GM13976 (cell line): Measurements from ENCODE around the gene SIN3B.

Source experiments
- DNase-seq: peaks from one replicate; pipeline ENCODE4 v3.0.0; 2012; ENCODE audit warnings: low spot score
- in situ Hi-C: fragments of 300-500 bp; cut with MboI; formaldehyde crosslinking; loops from one replicate; pipeline ENCODE4 v1.12.0; 2022; ENCODE audit warnings: low sequenced_read_pairs, mixed read lengths, inconsistent platforms; ENCODE audit not compliant: unreplicated experiment
- TF ChIP-seq, protein P1 (sequence below): IDR thresholded peaks from 2 replicates; pipeline ENCODE4 v1.5.1; 2012; ENCODE audit warnings: borderline replicate concordance, mild to moderate bottlenecking; ENCODE audit not compliant: insufficient read depth; ENCODE audit errors: extremely low read depth, missing control alignments, control extremely low read depth

The SIN3B gene

DNA sequence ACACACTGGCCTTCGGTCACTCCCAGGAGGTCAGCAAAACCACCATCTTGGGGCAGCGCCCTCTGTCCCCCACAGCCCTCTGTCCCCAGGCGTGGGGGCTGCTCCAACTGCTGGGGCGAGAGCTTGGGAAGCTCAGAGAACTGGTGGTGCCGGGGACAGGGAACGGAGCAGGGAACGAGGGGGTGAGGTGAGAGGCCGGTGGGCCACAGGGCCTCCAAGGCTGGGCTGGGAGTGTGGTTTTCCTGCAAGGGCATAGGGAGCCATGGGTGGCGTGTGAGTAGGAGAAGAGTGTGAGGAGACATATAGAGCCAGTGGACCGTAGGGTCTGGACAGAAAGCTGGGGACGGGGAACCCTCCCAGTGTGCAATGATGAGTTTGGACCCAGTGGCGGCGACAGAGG lies 93.8 kb downstream of the SIN3B start:
- in situ Hi-C loops: no loop called here

DNA sequence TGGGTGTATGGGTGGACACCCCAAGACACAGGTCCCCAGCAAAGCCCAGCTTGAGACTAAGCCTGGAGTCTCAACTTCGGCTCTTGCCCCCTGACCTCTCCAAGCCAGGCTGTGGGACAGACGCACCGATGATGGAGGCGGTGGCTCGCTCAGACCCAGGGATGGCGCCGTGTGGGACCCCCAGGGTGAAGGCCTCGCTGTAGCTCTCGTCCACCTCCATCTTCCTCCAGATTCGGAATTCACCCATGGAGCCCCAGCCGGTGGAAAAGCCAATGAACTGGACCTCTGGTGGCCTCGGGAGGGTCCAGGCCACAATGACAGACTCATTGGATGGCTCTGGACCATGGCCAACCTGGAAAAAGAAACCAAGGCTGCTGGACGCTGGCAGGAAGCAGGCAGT lies 98.7 kb downstream of the SIN3B start:
- TF ChIP-seq, protein P1, sequence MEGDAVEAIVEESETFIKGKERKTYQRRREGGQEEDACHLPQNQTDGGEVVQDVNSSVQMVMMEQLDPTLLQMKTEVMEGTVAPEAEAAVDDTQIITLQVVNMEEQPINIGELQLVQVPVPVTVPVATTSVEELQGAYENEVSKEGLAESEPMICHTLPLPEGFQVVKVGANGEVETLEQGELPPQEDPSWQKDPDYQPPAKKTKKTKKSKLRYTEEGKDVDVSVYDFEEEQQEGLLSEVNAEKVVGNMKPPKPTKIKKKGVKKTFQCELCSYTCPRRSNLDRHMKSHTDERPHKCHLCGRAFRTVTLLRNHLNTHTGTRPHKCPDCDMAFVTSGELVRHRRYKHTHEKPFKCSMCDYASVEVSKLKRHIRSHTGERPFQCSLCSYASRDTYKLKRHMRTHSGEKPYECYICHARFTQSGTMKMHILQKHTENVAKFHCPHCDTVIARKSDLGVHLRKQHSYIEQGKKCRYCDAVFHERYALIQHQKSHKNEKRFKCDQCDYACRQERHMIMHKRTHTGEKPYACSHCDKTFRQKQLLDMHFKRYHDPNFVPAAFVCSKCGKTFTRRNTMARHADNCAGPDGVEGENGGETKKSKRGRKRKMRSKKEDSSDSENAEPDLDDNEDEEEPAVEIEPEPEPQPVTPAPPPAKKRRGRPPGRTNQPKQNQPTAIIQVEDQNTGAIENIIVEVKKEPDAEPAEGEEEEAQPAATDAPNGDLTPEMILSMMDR: no peak
- no peak for DNase-seq
- in situ Hi-C loops: no loop called here

More for the DNA sequence above, 93.8 kb downstream of the SIN3B start:
- no peak for DNase-seq
- TF ChIP-seq, protein P1: no peak

DNA sequence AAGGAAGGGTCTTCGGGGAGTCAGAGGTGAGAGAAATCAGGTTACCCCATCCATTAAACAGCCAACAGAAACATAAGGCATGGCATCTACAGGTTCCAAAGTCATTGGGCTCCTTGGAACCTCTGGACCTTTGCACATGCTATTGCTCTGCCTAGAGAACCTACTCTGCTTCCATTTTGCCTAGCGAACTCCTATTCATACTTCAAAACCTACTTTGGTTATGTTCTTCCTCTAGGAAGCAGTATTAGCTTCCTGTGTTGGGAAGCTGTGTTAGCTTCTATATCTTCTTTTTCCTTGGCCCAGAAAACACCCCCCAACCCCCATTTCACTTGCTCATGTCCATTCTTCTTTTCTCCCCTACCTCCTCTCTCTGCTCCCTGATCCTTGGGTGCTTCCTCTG lies 99.2 kb downstream of the SIN3B start:
- in situ Hi-C loops: no loop called here
- DNase-seq: no peak
- TF ChIP-seq, protein P1: no peak

DNA sequence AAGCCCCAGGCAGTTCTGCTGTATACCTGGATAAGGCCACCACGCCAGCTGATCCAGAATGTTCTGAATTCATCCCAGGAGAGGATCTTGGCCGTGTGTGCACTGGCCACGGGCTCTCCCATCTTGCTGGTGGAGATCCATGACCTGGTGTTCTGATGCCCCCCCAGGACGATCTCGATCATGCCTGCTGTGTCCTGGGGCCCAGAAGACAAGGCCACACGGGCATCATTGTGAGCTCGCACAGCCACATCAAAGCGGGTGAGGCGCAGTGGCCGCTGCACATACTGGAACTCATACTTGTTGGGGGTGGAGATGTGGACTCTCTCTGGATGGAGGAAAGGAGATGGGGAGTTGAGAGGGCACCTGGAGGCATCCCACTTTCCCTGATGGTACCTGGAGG lies 99.7 kb downstream of the SIN3B start:
- no peak for DNase-seq
- in situ Hi-C loops: no loop called here

More for the DNA sequence above, 99.7 kb downstream of the SIN3B start:
- TF ChIP-seq, protein P1: no peak
